Panc1 (cell line): ENCODE measurements around the gene NAPSA. TPM values are rescaled to one million over a fixed set of nuclear protein-coding genes. Genes with fewer than 3 reads are reported as not detected.
A peak's percentile ranks its signal among the peaks of the same experiment; 100 is the strongest.

ENCODE experiments used
- ATAC-seq: fragments of 200-7000 bp; cut with Tn5 transposase; 2 replicates; pipeline ENCODE4 v1.9.1; 2020; ENCODE audit warnings: mild to moderate bottlenecking, moderate library complexity
- BruUV-seq: library from RNA; stranded (reverse); fragments of 400-500 nt; replicated peaks from 2 replicates; lab custom pipeline; 2021; lab: Mats Ljungman, UMichigan
- CTCF ChIA-PET: fragments of 300-600 bp; sonication (Branson Sonifier 250); formaldehyde crosslinking; loops from one replicate; lab custom pipeline; 2022; ENCODE audit warnings: antibody characterized with exemption; lab: Charles Lee
- POLR2A ChIA-PET: fragments of 300-600 bp; sonication (Branson Sonifier 250); formaldehyde crosslinking; loops from one replicate; lab custom pipeline; 2022; ENCODE audit warnings: antibody characterized with exemption; lab: Charles Lee
- DNase-seq: peaks from one replicate; pipeline ENCODE4 v3.0.0-alpha.2; 2010; ENCODE audit warnings: low read depth, low spot score
- H3K27ac ChIP-seq: 2 replicates; pipeline ENCODE4 v1.5.1; 2011; ENCODE audit warnings: mild to moderate bottlenecking, low read length, inconsistent platforms
- H3K27me3 ChIP-seq: fragments of 200-500 bp; sonication (Bioruptor generic); 2 replicates; pipeline ENCODE4 v1.6.0; 2014; ENCODE audit warnings: low read length, inconsistent platforms; ENCODE audit not compliant: control insufficient read depth, insufficient read depth
- H3K36me3 ChIP-seq: fragments of 200-500 bp; sonication (Bioruptor generic); 2 replicates; pipeline ENCODE4 v1.5.1; 2014; ENCODE audit warnings: inconsistent platforms, mild to moderate bottlenecking, low read length, moderate library complexity; ENCODE audit not compliant: control insufficient read depth, insufficient read depth
- H3K4me1 ChIP-seq: 2 replicates; pipeline ENCODE4 v1.5.1; 2011; ENCODE audit warnings: inconsistent platforms, mild to moderate bottlenecking, low read length, moderate library complexity; ENCODE audit not compliant: control insufficient read depth, insufficient read depth
- H3K4me3 ChIP-seq, 2 experiments: 2 replicates each; pipeline ENCODE4 v1.5.1; 2011 to 2012; ENCODE audit warnings: low read depth in 2 of 2, low read length in 2 of 2, mild to moderate bottlenecking in 2 of 2, inconsistent platforms in 1 of 2, moderate library complexity in 1 of 2
- H3K9me3 ChIP-seq: fragments of 200-500 bp; sonication (Bioruptor generic); 2 replicates; pipeline ENCODE4 v1.5.1; 2014; ENCODE audit warnings: low read depth, mild to moderate bottlenecking, inconsistent platforms, low read length, moderate library complexity; ENCODE audit not compliant: control insufficient read depth, insufficient read depth
- POLR2AphosphoS5 ChIP-seq: IDR thresholded peaks from 2 replicates; pipeline ENCODE4 v1.6.1; 2012; ENCODE audit warnings: mild to moderate bottlenecking, low read depth, low read length, moderate library complexity
- SIN3A ChIP-seq: IDR thresholded peaks from 2 replicates; pipeline ENCODE4 v1.6.1; 2012; ENCODE audit warnings: low read depth, mild to moderate bottlenecking, low read length, moderate library complexity, borderline replicate concordance; ENCODE audit not compliant: insufficient read depth
- TCF7L2 ChIP-seq: IDR thresholded peaks from 2 replicates; pipeline ENCODE4 v1.6.1; 2011; ENCODE audit warnings: mild to moderate bottlenecking, low read depth, low read length, inconsistent platforms
- in situ Hi-C: cut with HindIII; loops from 2 replicates; pipeline ENCODE4 v1.10.0; 2016; ENCODE audit warnings: low sequenced_read_pairs, low pct_unique_long_range_greater_than_20kb
- intact Hi-C: fragments of 100-400 bp; cut with micrococcal nuclease; formaldehyde crosslinking; loops from one replicate; pipeline ENCODE4 v1.10.0; 2022; ENCODE audit not compliant: unreplicated experiment
- total RNA-seq: library from RNA; stranded (reverse); gene quantifications from one replicate; pipeline ENCODE4 v1.2.1, GENCODE V29; 2021; ENCODE audit not compliant: unreplicated experiment
- TF ChIP-seq, protein P1 (sequence below), 2 experiments: IDR thresholded peaks; 2 replicates each; pipeline ENCODE4 v1.6.1; 2011 to 2012; ENCODE audit warnings: low read depth in 2 of 2, control low read depth in 1 of 2, low read length in 1 of 2, mild to moderate bottlenecking in 1 of 2, moderate library complexity in 1 of 2; ENCODE audit not compliant: insufficient read depth in 1 of 2
- TF ChIP-seq, protein P2 (sequence below): fragments of 450-650 bp; IDR thresholded peaks from 2 replicates; pipeline ENCODE4 v1.5.1; 2017; ENCODE audit warnings: mild to moderate bottlenecking

The NAPSA gene
- total RNA-seq, 1 experiment from 2014 or later: 2.5 TPM

DNA sequence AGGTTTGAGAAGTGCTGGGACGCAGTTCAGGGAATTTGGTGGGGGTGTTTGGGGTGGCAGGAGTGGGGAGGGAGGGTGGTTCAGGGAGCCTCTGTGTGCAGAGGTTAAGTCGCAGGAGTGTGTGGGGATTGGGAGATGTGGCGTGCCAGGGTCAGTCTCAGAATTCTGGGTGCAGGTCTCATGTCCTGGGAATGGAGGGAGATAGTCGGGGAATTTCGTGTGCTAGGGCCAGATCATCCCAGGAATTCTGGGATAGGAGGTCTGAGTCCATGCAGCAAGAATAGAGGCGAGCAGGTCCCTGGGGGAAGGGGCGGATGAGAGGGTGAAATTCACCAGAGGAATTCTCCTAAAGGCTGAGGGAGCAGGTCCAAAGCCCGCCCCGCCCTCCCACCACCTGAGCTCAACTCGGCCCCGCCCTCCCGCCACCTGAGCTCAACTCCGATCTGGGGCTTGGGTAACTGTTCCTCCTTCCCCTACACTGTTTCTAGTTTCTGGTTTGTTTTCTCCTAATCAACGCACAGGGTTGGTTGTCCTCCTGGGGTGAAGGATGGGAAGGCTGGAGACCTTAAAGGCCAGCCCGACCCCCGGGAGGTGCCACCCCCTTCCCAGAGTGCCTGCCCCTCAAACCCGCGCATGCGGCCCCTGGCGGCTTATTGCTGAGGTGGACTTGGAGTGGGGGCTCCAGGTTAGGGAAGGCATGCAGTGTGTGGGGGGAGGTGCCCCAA, 51.5 kb downstream of the NAPSA start:
- TF ChIP-seq POLR2AphosphoS5 (no peak), TCF7L2 (no peak), SIN3A (no peak)
- TF ChIP-seq, protein P1, sequence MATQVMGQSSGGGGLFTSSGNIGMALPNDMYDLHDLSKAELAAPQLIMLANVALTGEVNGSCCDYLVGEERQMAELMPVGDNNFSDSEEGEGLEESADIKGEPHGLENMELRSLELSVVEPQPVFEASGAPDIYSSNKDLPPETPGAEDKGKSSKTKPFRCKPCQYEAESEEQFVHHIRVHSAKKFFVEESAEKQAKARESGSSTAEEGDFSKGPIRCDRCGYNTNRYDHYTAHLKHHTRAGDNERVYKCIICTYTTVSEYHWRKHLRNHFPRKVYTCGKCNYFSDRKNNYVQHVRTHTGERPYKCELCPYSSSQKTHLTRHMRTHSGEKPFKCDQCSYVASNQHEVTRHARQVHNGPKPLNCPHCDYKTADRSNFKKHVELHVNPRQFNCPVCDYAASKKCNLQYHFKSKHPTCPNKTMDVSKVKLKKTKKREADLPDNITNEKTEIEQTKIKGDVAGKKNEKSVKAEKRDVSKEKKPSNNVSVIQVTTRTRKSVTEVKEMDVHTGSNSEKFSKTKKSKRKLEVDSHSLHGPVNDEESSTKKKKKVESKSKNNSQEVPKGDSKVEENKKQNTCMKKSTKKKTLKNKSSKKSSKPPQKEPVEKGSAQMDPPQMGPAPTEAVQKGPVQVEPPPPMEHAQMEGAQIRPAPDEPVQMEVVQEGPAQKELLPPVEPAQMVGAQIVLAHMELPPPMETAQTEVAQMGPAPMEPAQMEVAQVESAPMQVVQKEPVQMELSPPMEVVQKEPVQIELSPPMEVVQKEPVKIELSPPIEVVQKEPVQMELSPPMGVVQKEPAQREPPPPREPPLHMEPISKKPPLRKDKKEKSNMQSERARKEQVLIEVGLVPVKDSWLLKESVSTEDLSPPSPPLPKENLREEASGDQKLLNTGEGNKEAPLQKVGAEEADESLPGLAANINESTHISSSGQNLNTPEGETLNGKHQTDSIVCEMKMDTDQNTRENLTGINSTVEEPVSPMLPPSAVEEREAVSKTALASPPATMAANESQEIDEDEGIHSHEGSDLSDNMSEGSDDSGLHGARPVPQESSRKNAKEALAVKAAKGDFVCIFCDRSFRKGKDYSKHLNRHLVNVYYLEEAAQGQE (IDR thresholded peaks at IDR 0.05; ENCODE audit: insufficient read depth in 1 of 2, low read depth in 2 of 2, low read length in 1 of 2): no peak
- TF ChIP-seq, protein P2, sequence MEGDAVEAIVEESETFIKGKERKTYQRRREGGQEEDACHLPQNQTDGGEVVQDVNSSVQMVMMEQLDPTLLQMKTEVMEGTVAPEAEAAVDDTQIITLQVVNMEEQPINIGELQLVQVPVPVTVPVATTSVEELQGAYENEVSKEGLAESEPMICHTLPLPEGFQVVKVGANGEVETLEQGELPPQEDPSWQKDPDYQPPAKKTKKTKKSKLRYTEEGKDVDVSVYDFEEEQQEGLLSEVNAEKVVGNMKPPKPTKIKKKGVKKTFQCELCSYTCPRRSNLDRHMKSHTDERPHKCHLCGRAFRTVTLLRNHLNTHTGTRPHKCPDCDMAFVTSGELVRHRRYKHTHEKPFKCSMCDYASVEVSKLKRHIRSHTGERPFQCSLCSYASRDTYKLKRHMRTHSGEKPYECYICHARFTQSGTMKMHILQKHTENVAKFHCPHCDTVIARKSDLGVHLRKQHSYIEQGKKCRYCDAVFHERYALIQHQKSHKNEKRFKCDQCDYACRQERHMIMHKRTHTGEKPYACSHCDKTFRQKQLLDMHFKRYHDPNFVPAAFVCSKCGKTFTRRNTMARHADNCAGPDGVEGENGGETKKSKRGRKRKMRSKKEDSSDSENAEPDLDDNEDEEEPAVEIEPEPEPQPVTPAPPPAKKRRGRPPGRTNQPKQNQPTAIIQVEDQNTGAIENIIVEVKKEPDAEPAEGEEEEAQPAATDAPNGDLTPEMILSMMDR: no peak
- no peak overlapping the region for H3K4me3 ChIP-seq
- H3K27ac ChIP-seq: no peak overlapping the region
- H3K36me3 ChIP-seq: no peaks in the 10 kb centered on the region
- POLR2A ChIA-PET: interaction anchor here (0.6 to 0.7 kb wide), 3 partner anchors 15 to 130 kb away, joined by 6 to 13 read pairs (median 7); partner anchors contain the start of gene KCNC3
- ATAC-seq (no peak), DNase-seq (no peak)
- in situ Hi-C loops (no loop called here), intact Hi-C loops (no loop called here)
- no peaks in the 10 kb centered on the region for H3K27me3 ChIP-seq
- H3K9me3 ChIP-seq: no peaks in the 10 kb centered on the region
- CTCF ChIA-PET: no interaction called here
- BruUV-seq: no TSS peak
- H3K4me1 ChIP-seq: peaks cover 4% of the 10 kb centered on the region; the same call in 1 of the 2 replicates

DNA sequence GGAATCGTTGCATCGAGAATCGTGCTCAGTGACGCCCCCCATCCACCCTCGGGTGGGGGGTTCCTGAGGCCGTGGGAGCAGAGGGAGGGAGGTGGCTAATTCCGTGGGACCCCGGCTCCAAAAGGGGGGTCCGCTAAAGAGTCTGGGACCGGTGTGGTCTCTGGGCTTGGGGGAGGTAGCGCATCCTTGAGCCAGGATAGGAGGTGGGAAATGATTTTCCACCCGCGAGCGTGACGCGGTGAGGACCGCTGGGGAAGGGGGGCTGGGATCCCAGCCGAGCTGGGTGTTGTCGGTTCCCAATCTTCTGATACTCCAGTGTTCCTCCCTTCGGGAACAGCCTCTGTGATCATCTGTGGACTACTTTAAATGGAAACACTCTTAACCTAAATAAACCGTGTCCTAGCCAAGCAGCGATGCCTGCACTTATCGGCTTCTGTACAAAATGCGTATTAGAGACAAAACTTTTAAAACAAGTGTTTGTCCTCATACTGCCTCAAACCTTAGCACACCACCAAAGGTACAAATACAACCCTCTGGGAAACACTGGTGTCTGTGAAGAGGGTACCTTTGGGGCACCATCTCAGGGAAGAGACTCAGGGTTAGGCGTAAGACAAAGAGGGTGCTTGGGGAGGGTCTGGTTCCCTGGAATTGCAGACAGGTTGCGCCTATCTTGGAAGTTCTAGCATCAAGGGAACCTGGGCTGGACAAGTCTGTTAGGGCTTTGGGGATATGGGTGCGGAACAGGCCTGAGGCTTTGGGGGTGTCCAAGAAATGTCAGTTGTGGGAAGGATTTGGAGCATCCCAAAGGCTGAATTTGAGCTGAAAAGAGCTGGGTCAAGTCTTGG, 52.2 kb downstream of the NAPSA start:
- ChIA-PET POLR2A (interaction anchor here (0.6 kb wide), 1 partner anchor 15 kb away, joined by 7 read pairs; the partner anchor contains the start of gene KCNC3), CTCF (no interaction called here)
- H3K27ac ChIP-seq: no peak overlapping the region
- ATAC-seq: no peak
- intact Hi-C loops: no loop called here
- TF ChIP-seq TCF7L2 (no peak), POLR2AphosphoS5 (no peak), SIN3A (no peak)
- TF ChIP-seq, protein P2: no peak
- TF ChIP-seq, protein P1 (IDR thresholded peaks at IDR 0.05; ENCODE audit: insufficient read depth in 1 of 2, low read depth in 2 of 2, low read length in 1 of 2): no peak
- TSS peak; percentile 77 for BruUV-seq
- no peak overlapping the region; a peak in 1 of 4 replicates for H3K4me3 ChIP-seq
- H3K27me3 ChIP-seq: no peaks in the 10 kb centered on the region
- H3K9me3 ChIP-seq: no peaks in the 10 kb centered on the region
- peaks cover 4% of the 10 kb centered on the region; the same call in 1 of the 2 replicates for H3K4me1 ChIP-seq
- DNase-seq: no peak
- H3K36me3 ChIP-seq: no peaks in the 10 kb centered on the region
- in situ Hi-C loops: no loop called here
